Heart left ventricle (tissue), 13 donors: Measurements from ENCODE around the gene TRIM71.

Source experiments
- POLR2A ChIP-seq, 2 donors: fragments of 450-650 bp; IDR thresholded peaks; one replicate each; pipeline ENCODE4 v1.6.1; 2017; ENCODE audit warnings: antibody characterized with exemption in 2 of 2, mild to moderate bottlenecking in 2 of 2, moderate library complexity in 2 of 2
- TF ChIP-seq, protein P1 (sequence below), 12 donors: fragments of 200-600 bp; sonication (generic) in 4 of 12; IDR thresholded peaks; one replicate each; pipeline versions ENCODE4 v1.5.0 to v1.8.0; 2018 to 2022; ENCODE audit warnings: antibody characterized with exemption in 12 of 12, mild to moderate bottlenecking in 5 of 12
- donor health status: ischemic (EF 13 %, LVEDD 7.1; RV severe dilation, severe dysfunction).
- donor health status: DM: no; HTN: yes; CAD: no.
- donor health status: DM: no; HTN: no; CAD: no.
- donor health status: ischemic (EF 25% LVEDD 6.9; RV normal size, moderate dysfunction).
- donor health status: ischemic (EF 25% LVEDD 5.7; RV mildly dilated, moderate dysfunction).
- donor health status: ischemic (EF 35%, LVEDD 5.7; RV mildly dilated, moderate dysfunction).
- donor health status: nonischemic (EF 11% LVEDD 7.7; RV severe dilation, severe dysfunction).
- donor health status: DM: yes; HTN: yes; CAD: no.
- donor health status: PGD.
- donor health status: ischemic (EF 29% LVEDD 5.4; RV normal size, mild dysfunction).
- donor health status: nonischemic (EF 23%, LVEDD 6.1; RV moderate dilation, normal function).

DNA sequence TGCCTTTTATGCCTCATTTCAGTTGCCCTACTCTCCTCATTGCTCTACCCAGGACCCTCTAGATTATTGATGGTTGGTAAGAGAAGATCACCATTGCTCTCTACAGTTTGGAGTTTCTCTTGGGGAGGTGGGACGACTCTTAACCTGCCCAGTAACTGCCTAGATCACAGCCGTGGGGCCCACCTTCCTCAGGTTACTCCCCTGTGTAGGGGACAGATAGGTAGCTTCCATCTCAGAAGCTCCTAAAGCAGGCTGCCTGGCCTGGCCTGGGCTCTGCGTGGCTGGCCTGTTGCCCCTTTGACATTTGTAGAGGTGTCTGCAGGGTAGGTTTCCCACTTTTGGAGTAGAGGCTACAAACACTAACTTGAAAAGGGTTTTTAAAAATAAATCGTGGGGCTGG is 42.7 kb downstream of the TRIM71 start:
- TF ChIP-seq, protein P1, sequence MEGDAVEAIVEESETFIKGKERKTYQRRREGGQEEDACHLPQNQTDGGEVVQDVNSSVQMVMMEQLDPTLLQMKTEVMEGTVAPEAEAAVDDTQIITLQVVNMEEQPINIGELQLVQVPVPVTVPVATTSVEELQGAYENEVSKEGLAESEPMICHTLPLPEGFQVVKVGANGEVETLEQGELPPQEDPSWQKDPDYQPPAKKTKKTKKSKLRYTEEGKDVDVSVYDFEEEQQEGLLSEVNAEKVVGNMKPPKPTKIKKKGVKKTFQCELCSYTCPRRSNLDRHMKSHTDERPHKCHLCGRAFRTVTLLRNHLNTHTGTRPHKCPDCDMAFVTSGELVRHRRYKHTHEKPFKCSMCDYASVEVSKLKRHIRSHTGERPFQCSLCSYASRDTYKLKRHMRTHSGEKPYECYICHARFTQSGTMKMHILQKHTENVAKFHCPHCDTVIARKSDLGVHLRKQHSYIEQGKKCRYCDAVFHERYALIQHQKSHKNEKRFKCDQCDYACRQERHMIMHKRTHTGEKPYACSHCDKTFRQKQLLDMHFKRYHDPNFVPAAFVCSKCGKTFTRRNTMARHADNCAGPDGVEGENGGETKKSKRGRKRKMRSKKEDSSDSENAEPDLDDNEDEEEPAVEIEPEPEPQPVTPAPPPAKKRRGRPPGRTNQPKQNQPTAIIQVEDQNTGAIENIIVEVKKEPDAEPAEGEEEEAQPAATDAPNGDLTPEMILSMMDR (IDR thresholded peaks at IDR 0.05) = no peak
- TF ChIP-seq POLR2A (IDR thresholded peaks at IDR 0.05) = no peak
